Lung (tissue), 12 donors: ENCODE results near the gene SUSD1. TPM values are rescaled to one million over a fixed set of nuclear protein-coding genes. Genes with fewer than 3 reads are reported as not detected.

ENCODE experiments used
- ATAC-seq: fragments of 200-7000 bp; cut with Tn5 transposase; one replicate; pipeline ENCODE4 v1.9.1; 2020; ENCODE audit warnings: moderate number of reproducible peaks; ENCODE audit not compliant: insufficient read depth, low FRiP score
- DNase-seq, 3 donors: peaks; one replicate each; pipeline ENCODE4 v3.0.0-alpha.2; 2013 to 2017
- H3K27ac ChIP-seq, 2 donors: one replicate each; pipeline ENCODE4 v1.5.1; 2013; ENCODE audit warnings: mild to moderate bottlenecking in 2 of 2, moderate library complexity in 2 of 2, control low read depth in 1 of 2, inconsistent platforms in 1 of 2, low read depth in 1 of 2, low read length in 1 of 2
- H3K27me3 ChIP-seq, 3 donors: one replicate each; pipeline ENCODE4 v1.5.1; 2013; ENCODE audit warnings: low read length in 2 of 3; ENCODE audit not compliant: control insufficient read depth in 3 of 3, insufficient read depth in 3 of 3
- H3K36me3 ChIP-seq, 4 donors: one replicate each; pipeline ENCODE4 v1.5.1; 2013; ENCODE audit warnings: low read length in 4 of 4, mild to moderate bottlenecking in 1 of 4, moderate library complexity in 1 of 4; ENCODE audit not compliant: control insufficient read depth in 4 of 4, insufficient read depth in 4 of 4
- H3K4me1 ChIP-seq, 5 donors: one replicate each; pipeline ENCODE4 v1.5.1; 2013; ENCODE audit warnings: low read length in 5 of 5, mild to moderate bottlenecking in 2 of 5, moderate library complexity in 1 of 5; ENCODE audit not compliant: control insufficient read depth in 5 of 5, insufficient read depth in 5 of 5
- H3K4me3 ChIP-seq: one replicate; pipeline ENCODE4 v1.5.1; 2013; ENCODE audit warnings: mild to moderate bottlenecking, control low read depth, moderate library complexity
- H3K9ac ChIP-seq, 2 donors: one replicate each; pipeline ENCODE4 v1.5.1; 2013; ENCODE audit warnings: low read length in 2 of 2, control low read depth in 1 of 2; ENCODE audit not compliant: insufficient read depth in 1 of 2
- H3K9me3 ChIP-seq, 4 donors: one replicate each; pipeline ENCODE4 v1.5.1; 2013; ENCODE audit warnings: low read length in 3 of 4, mild to moderate bottlenecking in 1 of 4, moderate library complexity in 1 of 4; ENCODE audit not compliant: control insufficient read depth in 4 of 4, insufficient read depth in 3 of 4
- CTCF ChIP-seq: IDR thresholded peaks from 2 replicates; pipeline ENCODE4 v1.5.1; 2012; ENCODE audit warnings: mild to moderate bottlenecking; ENCODE audit errors: control extremely low read depth, extremely low read depth
- WGBS, 2 donors: extraction: QIAGEN DNeasy Blood & Tissue Kit; methylation state at CpG; one replicate each; pipeline ENCODE4 v1.1.7; 2013; 5-methylcytosine and 5-hydroxymethylcytosine counted together
- polyA plus RNA-seq, 2 donors: library from polyadenylated mRNA; stranded (reverse); fragments of 200-250 nt; gene quantifications; one replicate each; pipeline ENCODE4 v1.2.1, GENCODE V29; 2013
- total RNA-seq, 2 donors: library from RNA; depleted of rRNA in 1 of 2; stranded (reverse); fragments of >200 nt in 1 of 2; gene quantifications; one replicate each; pipeline ENCODE4 v1.2.1, GENCODE V29; 2014 to 2021
- donor health status: control.
- donor health status: control.
- donor health status: Bipolar disorder and iron deficiency.
- donor health status: healthy.
- donor health status: DM: yes; HTN: yes; CAD: no.

The SUSD1 gene
- total and polyA plus RNA-seq, 4 donors, result 4.4 to 26.6 (median 21.1) TPM

- Histone ChIP-seq H3K4me1 (peaks cover 0 to 5% (median 0%) of the 10 kb centered on the region in 5 donors), H3K9me3 (no peaks in the 10 kb centered on the region), H3K27ac (peak overlapping the region in 1 of 2 donors; percentile 14), H3K4me3 (no peak overlapping the region), H3K36me3 (peaks cover 0 to 9% (median 2%) of the 10 kb centered on the region in 4 donors), H3K9ac (no peak overlapping the region), H3K27me3 (no peaks in the 10 kb centered on the region)
- ATAC-seq (peak; percentile 74), DNase-seq (no peak)
- TF ChIP-seq CTCF, result no peak
- 79 to 85% methylated on average over 8 of the region's 8 CpGs for WGBS, 2 donors
Measured at GRCh38 chr9:112041536-112042243, 133.4 kb downstream of the SUSD1 start.

- no peak overlapping the region for H3K9ac ChIP-seq
- peaks cover 0 to 9% (median 2%) of the 10 kb centered on the region in 4 donors for H3K36me3 ChIP-seq
- ATAC-seq (no peak), DNase-seq (no peak)
- H3K4me1 ChIP-seq, result peaks cover 0 to 5% (median 0%) of the 10 kb centered on the region in 5 donors
- H3K9me3 ChIP-seq, result no peaks in the 10 kb centered on the region
- H3K27ac ChIP-seq, result peak overlapping the region in 1 of 2 donors; percentile 14
- TF ChIP-seq CTCF, result no peak
- no peaks in the 10 kb centered on the region for H3K27me3 ChIP-seq
- H3K4me3 ChIP-seq, result no peak overlapping the region
- 96 to 98% methylated on average over 4 of the region's 4 CpGs for WGBS, 2 donors
Measured at GRCh38 chr9:112041199-112041535, 133.9 kb downstream of the SUSD1 start.

- peaks cover 0 to 9% (median 2%) of the 10 kb centered on the region in 4 donors for H3K36me3 ChIP-seq
- 27 to 63% methylated on average over 2 of the region's 2 CpGs for WGBS, 2 donors
- H3K4me3 ChIP-seq, result no peak overlapping the region
- ATAC-seq (no peak), DNase-seq (no peak)
- no peak overlapping the region for H3K27ac ChIP-seq
- H3K27me3 ChIP-seq, result no peaks in the 10 kb centered on the region
- TF ChIP-seq CTCF, result no peak
- H3K4me1 ChIP-seq, result peaks cover 0 to 6% (median 0%) of the 10 kb centered on the region in 5 donors
- H3K9me3 ChIP-seq, result no peaks in the 10 kb centered on the region
- H3K9ac ChIP-seq, result no peak overlapping the region
Measured at GRCh38 chr9:112038017-112038408, 137.1 kb downstream of the SUSD1 start.
